B cell (primary cell): ENCODE results near the gene HADH. TPM values are rescaled to one million over a fixed set of nuclear protein-coding genes. Genes with fewer than 3 reads are reported as not detected.

Source experiments
- ATAC-seq: fragments of 200-7000 bp; cut with Tn5 transposase; one replicate; pipeline ENCODE4 v1.10.0; 2021; ENCODE audit warnings: low read depth, mild to moderate bottlenecking, moderate number of reproducible peaks, moderate library complexity
- CTCF ChIA-PET: fragments of 350-600 bp; sonication (Branson Sonifier 250); formaldehyde crosslinking; loops from one replicate; lab custom pipeline; 2021; ENCODE audit warnings: antibody characterized with exemption, inconsistent platforms; lab: Charles Lee
- POLR2A ChIA-PET: fragments of 350-600 bp; sonication (Branson Sonifier 250); formaldehyde crosslinking; loops from one replicate; lab custom pipeline; 2021; ENCODE audit warnings: antibody characterized with exemption; lab: Charles Lee
- DNase-seq: peaks from one replicate; pipeline ENCODE4 v3.0.0; 2013
- H2AFZ ChIP-seq: 2 replicates; pipeline ENCODE4 v1.6.1; 2012; ENCODE audit warnings: mild to moderate bottlenecking, low read depth, low read length; ENCODE audit not compliant: insufficient read depth, poor library complexity, severe bottlenecking
- H3K27ac ChIP-seq, 2 donors: 1 replicate in 1 of 2; 2 replicates in 1 of 2; pipeline ENCODE4 v1.5.1; 2012 to 2013; ENCODE audit warnings: low read length in 2 of 2, mild to moderate bottlenecking in 2 of 2, moderate library complexity in 1 of 2
- H3K27me3 ChIP-seq, 4 experiments: fragments of 200-600 bp in 1 of 4; sonication (generic) in 1 of 4; replicated peaks in 1 of 4; 1 replicate in 2 of 4; 2 replicates in 2 of 4; pipeline versions ENCODE4 v1.6.1 to v1.7.0; 2013 to 2016; ENCODE audit warnings: low read length in 3 of 4, mild to moderate bottlenecking in 2 of 4, mixed read lengths in 1 of 4, moderate library complexity in 1 of 4; ENCODE audit not compliant: insufficient read depth in 4 of 4, control insufficient read depth in 3 of 4; ENCODE audit errors: control extremely low read depth in 1 of 4
- H3K36me3 ChIP-seq, 2 experiments: replicated peaks in 1 of 2; 1 replicate in 1 of 2; 2 replicates in 1 of 2; pipeline versions ENCODE4 v1.6.1 to v1.7.1; 2013; ENCODE audit warnings: low read length in 1 of 2; ENCODE audit not compliant: insufficient read depth in 2 of 2, control insufficient read depth in 1 of 2; ENCODE audit errors: control extremely low read depth in 1 of 2, extremely low read depth in 1 of 2
- H3K4me1 ChIP-seq, 2 donors: fragments of 200-600 bp in 1 of 2; sonication (generic) in 1 of 2; 1 replicate in 1 of 2; 2 replicates in 1 of 2; pipeline versions ENCODE4 v1.5.1 to v1.6.1; 2013 to 2017; ENCODE audit warnings: low read length in 2 of 2; ENCODE audit not compliant: control insufficient read depth in 2 of 2, insufficient read depth in 2 of 2
- H3K4me2 ChIP-seq: replicated peaks from 2 replicates; pipeline ENCODE3; 2012; ENCODE audit warnings: mild to moderate bottlenecking, low read depth, low read length; ENCODE audit not compliant: poor library complexity, severe bottlenecking
- H3K4me3 ChIP-seq, 5 experiments: fragments of 200-600 bp in 1 of 5; sonication (generic) in 1 of 5; 1 replicate in 3 of 5; 2 replicates in 2 of 5; pipeline versions ENCODE4 v1.5.1 to v1.7.0; 2011 to 2016; ENCODE audit warnings: low read length in 4 of 5, mild to moderate bottlenecking in 4 of 5, low read depth in 2 of 5, control low read depth in 1 of 5, moderate library complexity in 1 of 5; ENCODE audit not compliant: insufficient read depth in 1 of 5; ENCODE audit errors: control extremely low read depth in 1 of 5, extremely low read depth in 1 of 5
- H3K79me2 ChIP-seq: fragments of 200-600 bp; sonication (generic); one replicate; pipeline ENCODE4 v1.6.0; 2016; ENCODE audit warnings: low read length; ENCODE audit not compliant: control insufficient read depth, insufficient read depth
- H3K9ac ChIP-seq: fragments of 200-600 bp; sonication (generic); 2 replicates; pipeline ENCODE4 v1.6.1; 2017; ENCODE audit warnings: mild to moderate bottlenecking, low read length, moderate library complexity
- H3K9me3 ChIP-seq, 3 donors: one replicate each; pipeline versions ENCODE4 v1.6.1 to v1.7.1; 2013; ENCODE audit warnings: low read length in 2 of 3; ENCODE audit not compliant: control insufficient read depth in 2 of 3, insufficient read depth in 1 of 3; ENCODE audit errors: control extremely low read depth in 1 of 3
- H4K20me1 ChIP-seq: 2 replicates; pipeline ENCODE4 v1.6.0; 2012; ENCODE audit warnings: mild to moderate bottlenecking, low read length; ENCODE audit not compliant: insufficient read depth, control insufficient read depth, poor library complexity, severe bottlenecking
- H3K27ac Mint-ChIP-seq: one replicate; pipeline ENCODE4 v1.8.0; 2021; ENCODE audit warnings: mixed read lengths
- H3K27me3 Mint-ChIP-seq: one replicate; pipeline ENCODE4 v1.8.0; 2021; ENCODE audit warnings: mixed read lengths
- H3K4me1 Mint-ChIP-seq: one replicate; pipeline ENCODE4 v1.8.0; 2021; ENCODE audit warnings: mixed read lengths
- H3K4me3 Mint-ChIP-seq: one replicate; pipeline ENCODE4 v1.8.0; 2021; ENCODE audit warnings: mixed read lengths
- H3K9me3 Mint-ChIP-seq: one replicate; pipeline ENCODE4 v1.8.0; 2022; ENCODE audit warnings: mixed read lengths; ENCODE audit not compliant: insufficient read depth
- EZH2 ChIP-seq: IDR thresholded peaks from 2 replicates; pipeline ENCODE4 v1.6.1; 2012; ENCODE audit warnings: borderline replicate concordance, low read depth, mild to moderate bottlenecking, moderate library complexity, low read length; ENCODE audit not compliant: insufficient read depth, poor library complexity, severe bottlenecking
- WGBS: methylation state at CpG from one replicate; pipeline ENCODE4 v1.1.5; 2013; ENCODE audit warnings: missing lambda C conversion rate; ENCODE audit not compliant: insufficient coverage; 5-methylcytosine and 5-hydroxymethylcytosine counted together
- intact Hi-C: fragments of 100-400 bp; cut with micrococcal nuclease; formaldehyde crosslinking; loops from one replicate; pipeline ENCODE4 v1.10.0; 2022
- polyA plus RNA-seq: library from polyadenylated mRNA; depleted of rRNA; stranded (reverse); fragments of >200 nt; gene quantifications from 2 replicates; pipeline ENCODE4 v1.2.3, GENCODE V29; 2012
- total RNA-seq, 2 donors: library from RNA; stranded (reverse); fragments of 120-200 nt in 1 of 2; gene quantifications; 1 replicate in 1 of 2; 2 replicates in 1 of 2; pipeline versions ENCODE4 v1.2.3 to v1.2.4, GENCODE V29; 2013 to 2022
- TF ChIP-seq, protein P1 (sequence below): fragments of 200-600 bp; IDR thresholded peaks from one replicate; pipeline ENCODE4 v1.8.0; 2022; ENCODE audit warnings: antibody characterized with exemption, mild to moderate bottlenecking

HADH gene
- total and polyA plus RNA-seq, 2 donors (not counting 1 experiment from before 2014, with no cell fraction given): 21.9 to 26.1 TPM

DNA sequence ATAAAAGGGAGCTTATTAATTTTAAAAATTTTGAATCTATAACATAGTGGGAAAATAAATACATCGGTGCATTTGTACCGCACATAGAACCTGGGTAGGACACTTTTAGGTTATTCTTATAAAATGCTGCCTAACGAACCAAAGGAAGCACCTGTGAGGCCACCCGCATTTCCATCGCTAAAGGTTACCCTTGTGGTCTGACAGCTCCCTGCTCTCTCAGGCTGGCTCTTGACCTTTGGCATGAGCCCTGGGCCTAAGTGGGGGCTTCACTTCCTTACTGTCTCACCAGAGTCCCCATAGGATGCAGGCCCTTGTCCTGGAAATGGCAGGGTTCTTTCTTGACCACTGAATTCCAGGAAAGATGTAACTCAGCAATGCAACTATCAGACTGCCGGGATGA lies 46.0 kb downstream of the HADH start:
- TF ChIP-seq EZH2: no peak
- TF ChIP-seq, protein P1, sequence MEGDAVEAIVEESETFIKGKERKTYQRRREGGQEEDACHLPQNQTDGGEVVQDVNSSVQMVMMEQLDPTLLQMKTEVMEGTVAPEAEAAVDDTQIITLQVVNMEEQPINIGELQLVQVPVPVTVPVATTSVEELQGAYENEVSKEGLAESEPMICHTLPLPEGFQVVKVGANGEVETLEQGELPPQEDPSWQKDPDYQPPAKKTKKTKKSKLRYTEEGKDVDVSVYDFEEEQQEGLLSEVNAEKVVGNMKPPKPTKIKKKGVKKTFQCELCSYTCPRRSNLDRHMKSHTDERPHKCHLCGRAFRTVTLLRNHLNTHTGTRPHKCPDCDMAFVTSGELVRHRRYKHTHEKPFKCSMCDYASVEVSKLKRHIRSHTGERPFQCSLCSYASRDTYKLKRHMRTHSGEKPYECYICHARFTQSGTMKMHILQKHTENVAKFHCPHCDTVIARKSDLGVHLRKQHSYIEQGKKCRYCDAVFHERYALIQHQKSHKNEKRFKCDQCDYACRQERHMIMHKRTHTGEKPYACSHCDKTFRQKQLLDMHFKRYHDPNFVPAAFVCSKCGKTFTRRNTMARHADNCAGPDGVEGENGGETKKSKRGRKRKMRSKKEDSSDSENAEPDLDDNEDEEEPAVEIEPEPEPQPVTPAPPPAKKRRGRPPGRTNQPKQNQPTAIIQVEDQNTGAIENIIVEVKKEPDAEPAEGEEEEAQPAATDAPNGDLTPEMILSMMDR: no peak
- H3K4me3 ChIP-seq: no peak overlapping the region
- H4K20me1 ChIP-seq: no peaks in the 10 kb centered on the region
- H3K27me3 Mint-ChIP-seq: no peaks in the 10 kb centered on the region
- intact Hi-C loops: no loop called here
- H3K27me3 ChIP-seq: no peaks in the 10 kb centered on the region
- DNase-seq (no peak), ATAC-seq (no peak)
- CTCF ChIA-PET: interaction anchor here (5.4 kb wide), 1 partner anchor 16 kb away, joined by 26 read pairs; no protein-coding TSS in a partner anchor
- no peak overlapping the region for H3K4me3 Mint-ChIP-seq
- peak overlapping the region; percentile 65 for H3K27ac Mint-ChIP-seq
- H3K9ac ChIP-seq: no peak overlapping the region
- peaks cover 0 to 13% of the 10 kb centered on the region in 2 donors for H3K4me1 ChIP-seq
- peaks cover 10% of the 10 kb centered on the region for H3K4me1 Mint-ChIP-seq
- POLR2A ChIA-PET: no interaction called here
- WGBS: 15% methylated on average over 6 of the region's 6 CpGs
- peaks cover 1 to 20% of the 10 kb centered on the region in 2 experiments for H3K36me3 ChIP-seq
- no peak overlapping the region for H3K4me2 ChIP-seq
- no peaks in the 10 kb centered on the region for H3K9me3 Mint-ChIP-seq
- H3K27ac ChIP-seq: no peak overlapping the region
- H2AFZ ChIP-seq: no peak overlapping the region
- H3K9me3 ChIP-seq: no peaks in the 10 kb centered on the region
- no peaks in the 10 kb centered on the region for H3K79me2 ChIP-seq

DNA sequence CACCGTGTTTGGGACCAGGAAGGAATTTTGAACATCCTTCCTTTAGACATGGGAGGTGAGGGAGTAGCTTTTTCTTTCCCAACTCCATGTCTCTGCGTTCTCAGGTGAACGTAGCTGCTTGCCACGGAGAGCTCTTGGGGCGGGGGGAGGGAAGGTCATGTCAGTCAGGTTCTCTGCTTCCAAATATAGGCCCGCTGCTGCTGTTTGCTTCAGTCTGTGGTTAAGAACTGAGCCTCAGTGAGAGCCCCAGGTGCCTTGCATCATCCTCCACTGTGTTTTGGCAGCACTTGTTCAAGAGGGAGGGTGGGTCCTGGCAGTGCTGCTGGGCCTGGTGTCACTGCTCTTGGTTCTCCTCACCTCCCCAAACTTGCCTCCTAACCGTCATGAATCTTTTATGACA lies 46.5 kb downstream of the HADH start:
- no peak overlapping the region for H3K4me2 ChIP-seq
- ChIA-PET POLR2A (no interaction called here), CTCF (interaction anchor here (5.4 kb wide), 1 partner anchor 16 kb away, joined by 26 read pairs; no protein-coding TSS in a partner anchor)
- H4K20me1 ChIP-seq: no peaks in the 10 kb centered on the region
- no peak for ATAC-seq
- H3K9ac ChIP-seq: no peak overlapping the region
- H3K27ac ChIP-seq: no peak overlapping the region
- H3K27ac Mint-ChIP-seq: no peak overlapping the region
- no peak overlapping the region for H3K4me3 ChIP-seq
- H3K4me1 Mint-ChIP-seq: peaks cover 10% of the 10 kb centered on the region
- no peaks in the 10 kb centered on the region for H3K27me3 ChIP-seq
- peaks cover 1 to 14% of the 10 kb centered on the region in 2 experiments for H3K36me3 ChIP-seq
- H3K9me3 Mint-ChIP-seq: no peaks in the 10 kb centered on the region
- intact Hi-C loops: no loop called here
- no peak for TF ChIP-seq EZH2
- TF ChIP-seq, protein P1: no peak
- no peaks in the 10 kb centered on the region for H3K9me3 ChIP-seq
- no peak overlapping the region for H2AFZ ChIP-seq
- H3K27me3 Mint-ChIP-seq: no peaks in the 10 kb centered on the region
- no peaks in the 10 kb centered on the region for H3K79me2 ChIP-seq
- peak; percentile 12 for DNase-seq
- H3K4me1 ChIP-seq: peaks cover 0 to 13% of the 10 kb centered on the region in 2 donors
- no peak overlapping the region for H3K4me3 Mint-ChIP-seq
- WGBS: 2% methylated on average over 5 of the region's 7 CpGs
